Psoas muscle (tissue), 8 donors: ENCODE data around the gene RAB3A. TPM values are rescaled to one million over a fixed set of nuclear protein-coding genes. Genes with fewer than 3 reads are reported as not detected.

Source experiments
- ATAC-seq, 4 donors: fragments of 200-7000 bp; cut with Tn5 transposase; one replicate each; pipeline ENCODE4 v1.9.1; 2020; ENCODE audit warnings: moderate library complexity in 3 of 4, mild to moderate bottlenecking in 2 of 4
- DNase-seq, 2 donors: peaks; one replicate each; pipeline ENCODE4 v3.0.0-alpha.2; 2020
- H3K27ac ChIP-seq: fragments of 200-600 bp; one replicate; pipeline ENCODE4 v1.8.0; 2022
- H3K27me3 ChIP-seq, 3 donors: fragments of 200-600 bp in 1 of 3; one replicate each; pipeline versions ENCODE4 v1.6.1 to v1.8.0; 2013 to 2022; ENCODE audit warnings: low read length in 2 of 3, mild to moderate bottlenecking in 2 of 3, moderate library complexity in 1 of 3; ENCODE audit not compliant: insufficient read depth in 3 of 3
- H3K36me3 ChIP-seq, 2 donors: fragments of 200-600 bp in 1 of 2; one replicate each; pipeline versions ENCODE4 v1.6.1 to v1.8.0; 2013 to 2022; ENCODE audit warnings: low read depth in 1 of 2, mild to moderate bottlenecking in 1 of 2, moderate library complexity in 1 of 2; ENCODE audit not compliant: insufficient read depth in 1 of 2
- H3K4me1 ChIP-seq: fragments of 200-600 bp; one replicate; pipeline ENCODE4 v1.8.0; 2022
- H3K4me3 ChIP-seq: fragments of 200-600 bp; one replicate; pipeline ENCODE4 v1.8.0; 2022; ENCODE audit warnings: mild to moderate bottlenecking
- H3K9me3 ChIP-seq: fragments of 200-600 bp; one replicate; pipeline ENCODE4 v1.8.0; 2022
- CTCF ChIP-seq: fragments of 200-600 bp; IDR thresholded peaks from one replicate; pipeline ENCODE4 v1.8.0; 2022; ENCODE audit warnings: antibody characterized with exemption
- WGBS, 3 donors: extraction: QIAGEN DNeasy Blood & Tissue Kit; methylation state at CpG; one replicate each; pipeline versions ENCODE4 v1.1.6 to v1.1.7; 2013; 5-methylcytosine and 5-hydroxymethylcytosine counted together
- intact Hi-C, 2 donors: fragments of 100-400 bp; cut with DNase I; formaldehyde crosslinking; loops; one replicate each; pipeline versions ENCODE4 v1.11.0 to v1.14.2; 2022
- polyA plus RNA-seq, 3 donors: library from polyadenylated mRNA; stranded (reverse); fragments of 200-250 nt; gene quantifications; one replicate each; pipeline ENCODE4 v1.2.3, GENCODE V29; 2013
- total RNA-seq, 4 donors: library from RNA; stranded (reverse); fragmentation: NEBNext Ultra II Directional in 2 of 4; extraction: Animal tissue kit (Norgen Biotek cat#: 25700) in 2 of 4; gene quantifications; one replicate each; pipeline versions ENCODE4 v1.2.1 to v1.2.4, GENCODE V29; 2021 to 2023
- donor health status: healthy with polysubstance abuse.
- donor health status: DM: no; HTN: no; CAD: no; lungs with moderate emphysema.
- donor health status: Bipolar disorder and iron deficiency.
- donor health status: healthy.
- donor health status: DM: yes; HTN: yes; CAD: no.
- donor health status: DM: no; HTN: no; CAD: no.
- donor health status: DM: no; HTN: no; CAD: no.
- donor health status: DM: yes; HTN: yes; CAD: no.

RAB3A gene
- total and polyA plus RNA-seq, 7 donors = 0.44 to 3.6 (median 0.86) TPM

- intact Hi-C loops = loop anchor here in 1 of 2 donors (5.0 to 10.0 kb wide), 2 partner anchors 68 to 194 kb away; partner anchors contain the start of genes PIK3R2 and SSBP4
- Histone ChIP-seq H3K4me3 (no peak overlapping the region), H3K27me3 (peaks cover 0 to 3% (median 0%) of the 10 kb centered on the region in 3 donors), H3K27ac (no peak overlapping the region), H3K36me3 (no peaks in the 10 kb centered on the region), H3K4me1 (peaks cover 6% of the 10 kb centered on the region), H3K9me3 (no peaks in the 10 kb centered on the region)
- ATAC-seq = no peak
- TF ChIP-seq CTCF = no peak
- DNase-seq = no peak
- 7 to 22% (median 9%) methylated on average over 15 to 33 of the region's 33 CpGs for WGBS, 3 donors
Observed at GRCh38 chr19:18220632-18221275, 16.9 kb upstream of the RAB3A start.

- no peak for ATAC-seq
- WGBS, 3 donors = 59 to 61% (median 61%) methylated on average over 28 of the region's 28 CpGs
- TF ChIP-seq CTCF = no peak
- no peaks in the 10 kb centered on the region for H3K36me3 ChIP-seq
- no peak for DNase-seq
- H3K27ac ChIP-seq = no peak overlapping the region
- peaks cover 0 to 3% (median 0%) of the 10 kb centered on the region in 3 donors for H3K27me3 ChIP-seq
- intact Hi-C loops = loop anchor here in 1 of 2 donors (5.0 to 10.0 kb wide), 2 partner anchors 68 to 195 kb away; partner anchors contain the start of genes PIK3R2 and SSBP4
- H3K9me3 ChIP-seq = no peaks in the 10 kb centered on the region
- no peak overlapping the region for H3K4me3 ChIP-seq
- H3K4me1 ChIP-seq = peaks cover 5% of the 10 kb centered on the region
Observed at GRCh38 chr19:18219911-18220631, 16.2 kb upstream of the RAB3A start.

- peaks cover 0 to 3% (median 0%) of the 10 kb centered on the region in 3 donors for H3K27me3 ChIP-seq
- intact Hi-C loops = no loop called here
- no peaks in the 10 kb centered on the region for H3K36me3 ChIP-seq
- H3K4me3 ChIP-seq = no peak overlapping the region
- 87 to 97% (median 89%) methylated on average over 3 of the region's 3 CpGs for WGBS, 3 donors
- no peak for ATAC-seq
- no peak overlapping the region for H3K27ac ChIP-seq
- no peaks in the 10 kb centered on the region for H3K9me3 ChIP-seq
- no peak for DNase-seq
- H3K4me1 ChIP-seq = no peaks in the 10 kb centered on the region
- no peak for TF ChIP-seq CTCF
Observed at GRCh38 chr19:18218600-18218999, 14.8 kb upstream of the RAB3A start.

- ATAC-seq (no peak), DNase-seq (no peak)
- no peak for TF ChIP-seq CTCF
- Histone ChIP-seq H3K4me3 (no peak overlapping the region), H3K4me1 (no peaks in the 10 kb centered on the region), H3K27ac (no peak overlapping the region), H3K9me3 (no peaks in the 10 kb centered on the region), H3K36me3 (no peaks in the 10 kb centered on the region), H3K27me3 (peaks cover 0 to 3% (median 0%) of the 10 kb centered on the region in 3 donors)
- 82 to 89% (median 82%) methylated on average over 17 of the region's 17 CpGs for WGBS, 3 donors
- intact Hi-C loops = no loop called here
Observed at GRCh38 chr19:18218159-18218558, 14.3 kb upstream of the RAB3A start.
